ENCODE results near the gene BCAS1.

Gene BCAS1

DNA sequence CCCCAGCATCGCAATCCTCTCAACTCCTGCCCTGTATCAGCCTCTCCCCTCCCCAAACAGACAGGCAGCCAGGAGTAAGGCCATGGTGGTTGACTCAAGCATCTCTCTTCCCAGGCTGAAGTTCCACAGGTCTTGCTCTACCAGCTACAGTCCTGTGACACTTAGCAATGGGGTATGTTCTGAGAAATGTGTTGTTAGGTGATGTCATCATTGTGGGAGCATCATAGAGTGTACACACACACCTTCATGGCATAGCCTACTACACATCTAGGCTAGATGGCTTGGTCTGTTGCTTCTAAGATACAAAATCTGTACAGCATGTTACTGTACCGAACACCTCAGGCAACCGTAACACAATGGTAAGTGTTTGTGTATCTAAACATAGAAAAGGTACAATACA is 29.5 kb upstream of the BCAS1 start:
- H3K4me3 ChIP-seq (ENCODE audit: low read depth, low read length), result no peak overlapping the region
- H3K9me3 ChIP-seq (ENCODE audit: severe bottlenecking), result no peaks in the 10 kb centered on the region
- TF ChIP-seq, protein P1, sequence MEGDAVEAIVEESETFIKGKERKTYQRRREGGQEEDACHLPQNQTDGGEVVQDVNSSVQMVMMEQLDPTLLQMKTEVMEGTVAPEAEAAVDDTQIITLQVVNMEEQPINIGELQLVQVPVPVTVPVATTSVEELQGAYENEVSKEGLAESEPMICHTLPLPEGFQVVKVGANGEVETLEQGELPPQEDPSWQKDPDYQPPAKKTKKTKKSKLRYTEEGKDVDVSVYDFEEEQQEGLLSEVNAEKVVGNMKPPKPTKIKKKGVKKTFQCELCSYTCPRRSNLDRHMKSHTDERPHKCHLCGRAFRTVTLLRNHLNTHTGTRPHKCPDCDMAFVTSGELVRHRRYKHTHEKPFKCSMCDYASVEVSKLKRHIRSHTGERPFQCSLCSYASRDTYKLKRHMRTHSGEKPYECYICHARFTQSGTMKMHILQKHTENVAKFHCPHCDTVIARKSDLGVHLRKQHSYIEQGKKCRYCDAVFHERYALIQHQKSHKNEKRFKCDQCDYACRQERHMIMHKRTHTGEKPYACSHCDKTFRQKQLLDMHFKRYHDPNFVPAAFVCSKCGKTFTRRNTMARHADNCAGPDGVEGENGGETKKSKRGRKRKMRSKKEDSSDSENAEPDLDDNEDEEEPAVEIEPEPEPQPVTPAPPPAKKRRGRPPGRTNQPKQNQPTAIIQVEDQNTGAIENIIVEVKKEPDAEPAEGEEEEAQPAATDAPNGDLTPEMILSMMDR (IDR thresholded peaks at IDR 0.05; ENCODE audit: low read depth, low read length), result no peak
- no peak overlapping the region for H3K27ac ChIP-seq
- no peak for DNase-seq
- H3K27me3 ChIP-seq (ENCODE audit: insufficient read depth, low read depth, severe bottlenecking), result peaks cover 79% of the 10 kb centered on the region
- H3K36me3 ChIP-seq, result no peaks in the 10 kb centered on the region

DNA sequence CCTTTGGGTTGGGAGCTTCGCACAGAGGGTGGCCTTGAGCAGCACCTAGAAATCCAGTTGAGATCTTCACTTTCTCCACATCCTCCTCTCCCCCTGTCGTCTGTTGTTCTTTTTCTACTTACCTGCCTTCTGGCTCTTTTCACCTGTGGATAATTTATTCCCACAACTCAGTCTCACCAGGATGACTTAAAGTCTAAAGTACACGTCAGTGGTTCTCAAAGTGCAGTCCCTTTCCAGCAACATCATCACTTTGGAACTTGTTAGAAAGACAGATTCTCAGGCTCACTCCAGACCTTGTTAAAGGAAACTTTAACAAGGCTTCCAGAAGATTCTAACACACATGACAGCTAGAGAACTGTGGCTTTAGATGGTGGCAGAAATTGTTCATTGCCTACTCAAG is 27.7 kb upstream of the BCAS1 start:
- no peak overlapping the region for H3K4me3 ChIP-seq (ENCODE audit: low read depth, low read length)
- TF ChIP-seq, protein P1 (IDR thresholded peaks at IDR 0.05; ENCODE audit: low read depth, low read length), result no peak
- H3K27ac ChIP-seq, result no peak overlapping the region
- peaks cover 61% of the 10 kb centered on the region for H3K27me3 ChIP-seq (ENCODE audit: insufficient read depth, low read depth, severe bottlenecking)
- H3K36me3 ChIP-seq, result no peaks in the 10 kb centered on the region
- no peak for DNase-seq
- no peaks in the 10 kb centered on the region for H3K9me3 ChIP-seq (ENCODE audit: severe bottlenecking)

DNA sequence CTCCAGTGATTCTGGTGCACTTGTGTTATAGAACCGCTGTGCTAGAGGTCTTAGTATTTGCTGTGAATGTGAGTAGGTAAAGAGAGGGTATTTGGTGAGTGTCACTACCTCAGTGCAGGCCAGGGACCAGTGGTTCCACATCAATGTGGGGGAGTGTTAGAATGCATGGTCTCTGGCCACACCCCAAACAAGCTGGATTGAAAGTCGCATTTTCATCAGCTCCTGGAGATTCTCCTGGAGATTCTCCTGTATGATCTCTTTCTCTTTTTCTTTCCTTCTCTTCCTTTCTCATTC is 26.8 kb upstream of the BCAS1 start:
- DNase-seq, result no peak
- TF ChIP-seq, protein P1 (IDR thresholded peaks at IDR 0.05; ENCODE audit: low read depth, low read length), result no peak
- Histone ChIP-seq H3K27me3 (ENCODE audit: insufficient read depth, low read depth, severe bottlenecking) (peaks cover 57% of the 10 kb centered on the region), H3K4me3 (ENCODE audit: low read depth, low read length) (no peak overlapping the region), H3K36me3 (no peaks in the 10 kb centered on the region), H3K27ac (no peak overlapping the region), H3K9me3 (ENCODE audit: severe bottlenecking) (no peaks in the 10 kb centered on the region)

DNA sequence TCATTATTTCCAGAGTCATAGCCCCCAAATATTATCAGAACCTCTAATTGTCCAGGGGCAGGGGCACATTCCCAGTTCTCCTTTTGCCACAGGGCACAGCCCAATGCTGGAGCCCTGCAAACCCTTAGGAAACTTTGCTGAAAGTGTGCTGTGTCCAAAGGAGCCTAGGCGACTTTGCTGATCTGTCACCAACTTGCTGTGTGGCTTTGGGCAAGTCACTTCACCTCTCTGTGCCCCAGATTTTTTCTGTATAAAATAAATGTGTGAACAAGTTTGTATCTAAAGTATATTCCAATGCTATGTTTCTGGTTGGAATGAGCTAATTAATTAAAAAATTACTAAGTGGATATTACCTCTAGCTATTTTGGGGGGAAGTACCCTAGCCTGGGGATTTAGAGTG is 25.4 kb upstream of the BCAS1 start:
- Histone ChIP-seq H3K27me3 (ENCODE audit: insufficient read depth, low read depth, severe bottlenecking) (peaks cover 57% of the 10 kb centered on the region), H3K9me3 (ENCODE audit: severe bottlenecking) (no peaks in the 10 kb centered on the region), H3K27ac (no peak overlapping the region), H3K36me3 (no peaks in the 10 kb centered on the region), H3K4me3 (ENCODE audit: low read depth, low read length) (no peak overlapping the region)
- DNase-seq, result no peak
- TF ChIP-seq, protein P1 (IDR thresholded peaks at IDR 0.05; ENCODE audit: low read depth, low read length), result no peak

DNA sequence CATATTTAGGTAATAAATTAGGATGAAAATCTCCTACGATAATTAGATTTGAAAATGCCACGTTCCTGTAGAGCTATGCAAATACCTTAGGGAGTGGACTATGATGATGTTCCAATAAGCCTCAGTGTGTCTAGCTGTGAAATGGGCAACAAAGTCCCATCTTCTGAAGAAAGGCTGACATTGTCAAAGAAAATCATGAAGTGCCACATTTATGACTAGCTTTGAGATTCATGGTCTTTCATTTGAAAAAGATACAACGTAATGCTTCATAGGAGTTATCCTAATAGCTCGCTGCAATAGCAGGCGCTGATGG is 23.8 kb upstream of the BCAS1 start:
- TF ChIP-seq, protein P1 (IDR thresholded peaks at IDR 0.05; ENCODE audit: low read depth, low read length), result no peak
- DNase-seq, result no peak

DNA sequence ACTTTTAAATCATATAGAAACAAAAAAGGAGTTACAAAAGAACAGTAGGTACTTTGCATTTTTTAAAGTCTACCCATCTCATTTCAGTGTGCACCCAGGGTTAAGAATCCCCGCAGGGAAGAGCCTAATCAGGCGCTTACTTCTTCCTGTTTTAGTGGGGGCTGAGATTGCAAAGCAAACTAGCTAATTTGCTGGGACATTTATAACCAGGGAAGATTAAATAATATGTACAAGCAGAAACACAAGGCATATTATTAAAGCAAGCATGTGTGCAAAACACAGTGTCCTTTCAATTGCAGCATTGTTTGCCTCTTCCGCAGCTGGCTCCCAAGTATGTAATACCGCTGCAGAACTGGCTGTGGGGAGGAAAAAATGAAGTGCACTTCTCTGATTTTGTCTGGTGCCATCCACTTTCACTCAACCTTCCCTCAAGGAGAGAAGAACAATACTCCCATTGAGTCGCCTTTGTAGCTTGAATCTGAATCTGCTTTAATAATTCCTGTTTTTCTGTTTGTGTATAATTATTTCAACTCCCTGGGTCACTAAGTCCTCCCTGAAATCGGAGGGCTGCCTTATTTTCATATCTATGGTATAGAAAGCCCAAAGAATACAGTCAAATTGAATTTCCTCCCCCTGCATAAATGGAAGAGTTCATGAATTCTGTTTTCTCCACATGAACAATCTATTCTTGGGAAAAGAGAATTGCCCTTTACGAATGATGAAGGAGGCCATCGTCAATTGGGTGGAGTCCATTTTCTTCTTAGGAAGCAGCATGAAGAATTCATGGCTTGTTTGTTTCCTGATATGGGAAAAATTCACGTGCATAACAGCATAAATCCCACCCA is 23.3 kb upstream of the BCAS1 start:
- Histone ChIP-seq H3K27me3 (ENCODE audit: insufficient read depth, low read depth, severe bottlenecking) (peaks cover 59% of the 10 kb centered on the region), H3K36me3 (no peaks in the 10 kb centered on the region), H3K27ac (no peak overlapping the region), H3K9me3 (ENCODE audit: severe bottlenecking) (no peaks in the 10 kb centered on the region), H3K4me3 (ENCODE audit: low read depth, low read length) (no peak overlapping the region)
- DNase-seq, result no peak
- TF ChIP-seq, protein P1 (IDR thresholded peaks at IDR 0.05; ENCODE audit: low read depth, low read length), result no peak

More for the DNA sequence above, 23.8 kb upstream of the BCAS1 start:
- Histone ChIP-seq H3K36me3 (no peaks in the 10 kb centered on the region), H3K4me3 (ENCODE audit: low read depth, low read length) (no peak overlapping the region), H3K9me3 (ENCODE audit: severe bottlenecking) (no peaks in the 10 kb centered on the region), H3K27me3 (ENCODE audit: insufficient read depth, low read depth, severe bottlenecking) (peaks cover 59% of the 10 kb centered on the region), H3K27ac (no peak overlapping the region)

All from WERI-Rb-1 (cell line).